ENCODE measurements around the gene RNF214. TPM values are rescaled to one million over a fixed set of nuclear protein-coding genes. Genes with fewer than 3 reads are reported as not detected.

RNF214 gene
- total and polyA plus RNA-seq, 2 of the 13 experiments (the other 11 are each of a cell fraction or from before 2014, with no cell fraction given) = 10.7 to 12.6 TPM

GRCh38 chr11:117316197-117316961, 83.9 kb downstream of the RNF214 start, which contains the start of gene BACE1 (continued):
- TF ChIP-seq FOSL1 (CRISPR knock-in tag; IDR thresholded peaks at IDR 0.05; ENCODE audit: borderline replicate concordance) (no peak), ZNF142 (CRISPR knock-in tag; IDR thresholded peaks at IDR 0.05) (peak; percentile 35; the same call in 1 of the 2 replicates), NAIF1 (CRISPR knock-in tag; IDR thresholded peaks at IDR 0.05; ENCODE audit: borderline replicate concordance) (no peak), ZNF891 (CRISPR knock-in tag; IDR thresholded peaks at IDR 0.05) (peak; percentile 33; the same call in 1 of the 2 replicates), ZFP82 (CRISPR knock-in tag; IDR thresholded peaks at IDR 0.05; ENCODE audit: borderline replicate concordance) (0 out of 2 replicates have a peak, but pooled peaks have one; percentile 28), ZNF317 (CRISPR knock-in tag; IDR thresholded peaks at IDR 0.05) (peak; percentile 66; the same call in 1 of the 2 replicates), ZHX2 (IDR thresholded peaks at IDR 0.05; ENCODE audit: low read depth) (peak; percentile 34; the same call in 1 of the 2 replicates), ZHX2 (CRISPR knock-in tag; IDR thresholded peaks at IDR 0.05; ENCODE audit: borderline replicate concordance) (no peak), FLYWCH1 (CRISPR knock-in tag; IDR thresholded peaks at IDR 0.05) (no peak), RBM39 (IDR thresholded peaks at IDR 0.05; ENCODE audit: low read depth, low read length, poor library complexity, severe bottlenecking) (no peak)

Measured in HepG2 (cell line).